ENCODE measurements around the gene HDHD5.
A peak's percentile ranks its signal among the peaks of the same experiment; 100 is the strongest.

The HDHD5 gene

DNA sequence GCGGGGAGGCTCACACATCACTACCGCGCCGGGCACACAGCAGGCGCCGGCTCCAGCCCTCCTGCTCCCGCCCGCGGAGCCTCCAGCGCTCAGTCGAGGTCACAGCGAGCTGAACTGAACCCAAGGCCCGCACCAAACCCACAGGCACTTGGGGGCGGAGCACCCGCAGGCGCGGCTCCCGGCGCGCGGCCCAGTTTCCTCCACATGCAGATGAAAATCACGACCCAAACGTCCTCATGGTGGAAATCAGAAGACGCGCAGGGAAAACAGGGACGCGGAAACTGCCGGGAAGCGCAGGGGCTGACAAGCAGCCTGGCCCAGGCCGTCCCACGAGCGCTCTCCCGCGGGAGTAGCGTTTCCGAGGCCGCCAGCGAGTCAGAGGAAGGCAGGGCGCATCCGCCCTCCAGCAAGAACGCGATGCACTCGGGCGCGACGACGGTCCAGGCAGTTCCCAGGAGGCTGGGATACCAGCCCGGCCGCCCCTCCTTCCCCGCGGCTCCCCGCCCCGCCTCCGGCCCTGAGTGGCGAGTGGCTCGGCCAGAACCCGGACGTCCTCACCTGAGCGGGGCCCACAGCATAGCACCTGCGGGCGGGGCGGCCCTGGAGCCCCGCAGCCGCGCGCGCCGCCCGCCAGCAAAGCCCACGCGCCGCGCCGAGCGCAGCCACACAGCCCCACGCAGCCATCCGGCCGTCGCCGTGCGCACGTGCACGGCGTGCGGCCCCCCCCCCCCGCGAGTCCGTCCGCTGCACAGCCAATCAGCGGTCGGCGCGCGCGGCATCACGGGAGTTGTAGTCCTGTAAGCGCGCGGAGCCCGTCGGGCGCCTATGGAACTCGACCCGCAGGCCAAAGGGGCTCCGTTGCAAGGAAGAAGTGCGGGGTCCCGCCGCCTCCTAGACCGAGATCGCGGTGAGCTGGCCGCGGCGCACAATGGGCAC is at the start of gene HDHD5:
Gene HDHD5 (minus strand): TSS at position 710 of the 936 bp plus-strand sequence. CDS start 26 bp downstream, at position 684.
- peak; percentile 95 for DNase-seq

DNA sequence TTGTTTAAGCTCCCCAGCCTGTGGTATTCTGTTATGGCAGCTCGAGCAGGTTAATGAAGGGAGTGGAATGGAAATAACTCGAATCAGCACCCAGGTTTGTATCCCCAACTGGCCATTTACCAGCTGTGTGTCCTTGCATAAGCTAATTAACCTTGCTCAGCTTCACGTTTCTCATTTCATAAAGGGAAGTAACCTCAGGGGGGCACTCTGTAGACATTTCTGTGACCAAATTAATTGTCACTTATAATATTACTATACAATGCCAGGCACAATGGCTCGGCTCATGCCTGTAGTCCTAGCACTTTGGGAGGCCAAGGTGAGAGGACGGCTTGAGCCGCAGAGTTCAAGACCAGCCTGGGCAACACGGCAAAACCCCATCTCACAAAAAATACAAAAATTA is 46.4 kb upstream of the HDHD5 start:
- DNase-seq, result peak; percentile 8

DNA sequence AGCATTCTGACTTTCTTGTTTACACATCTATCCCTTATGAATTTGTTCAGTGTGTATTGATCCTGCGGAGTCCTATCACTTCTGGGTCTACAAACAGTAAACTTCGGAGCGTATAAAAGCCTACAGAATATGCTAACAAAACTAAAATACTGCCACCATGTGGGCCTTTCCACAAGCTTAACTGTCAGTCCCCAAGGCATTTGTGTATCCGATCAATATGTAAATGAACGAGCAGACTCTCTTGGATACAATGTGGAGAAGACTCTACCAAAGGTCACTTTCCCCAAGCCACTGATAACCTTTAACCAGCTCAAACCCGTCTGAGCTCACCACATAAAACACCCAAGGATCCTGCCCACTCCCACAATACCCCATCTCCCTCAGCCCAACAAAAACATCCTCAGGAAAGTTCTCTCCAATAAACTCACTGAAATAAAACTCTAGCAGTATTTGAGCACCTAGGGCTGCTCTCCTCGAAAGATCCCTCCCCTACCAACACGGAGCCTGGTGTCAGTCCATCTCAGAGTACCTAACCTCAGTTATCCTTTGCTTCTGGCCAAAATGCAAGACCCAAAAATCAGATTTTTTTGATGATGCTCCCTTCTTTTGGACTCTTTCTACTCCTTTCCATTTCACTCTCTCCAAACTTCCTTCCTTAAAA is 42.3 kb upstream of the HDHD5 start:
- no peak for DNase-seq

DNA sequence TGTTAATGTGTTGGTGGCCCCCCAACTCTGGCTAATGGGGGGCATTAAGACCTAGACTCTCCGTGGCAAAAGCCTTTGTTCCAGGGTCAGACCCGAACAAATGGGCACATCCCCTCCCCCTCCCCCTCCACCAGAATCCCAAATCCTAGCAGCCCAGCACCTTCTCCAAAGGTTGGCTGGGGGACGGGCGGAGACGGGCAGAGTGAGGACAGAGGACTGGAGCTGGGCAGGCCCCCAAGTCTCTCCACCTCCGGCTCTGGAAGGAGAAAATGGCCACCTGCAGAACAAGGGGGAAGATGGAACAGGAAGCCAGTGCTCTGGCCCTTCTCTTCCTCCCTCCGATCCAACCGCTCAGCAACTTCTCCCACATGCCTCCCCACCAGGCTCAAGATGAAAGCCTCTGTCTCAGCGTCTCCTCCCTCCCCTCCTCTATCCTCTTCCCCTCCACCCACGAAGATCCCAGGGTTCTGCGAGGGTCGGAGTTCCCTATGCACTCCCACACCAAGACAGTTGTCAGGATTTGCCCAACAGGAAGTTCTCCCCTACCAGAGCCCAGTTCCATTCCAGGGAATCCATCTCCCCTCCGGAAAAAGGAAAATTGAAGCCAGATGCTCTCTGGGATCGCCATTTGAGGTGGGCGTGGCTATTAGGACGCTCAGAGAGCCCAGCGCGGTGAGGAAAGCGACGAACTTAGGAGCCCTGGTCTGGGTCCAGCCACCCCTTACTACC is 40.1 kb upstream of the HDHD5 start:
- DNase-seq, result no peak

DNA sequence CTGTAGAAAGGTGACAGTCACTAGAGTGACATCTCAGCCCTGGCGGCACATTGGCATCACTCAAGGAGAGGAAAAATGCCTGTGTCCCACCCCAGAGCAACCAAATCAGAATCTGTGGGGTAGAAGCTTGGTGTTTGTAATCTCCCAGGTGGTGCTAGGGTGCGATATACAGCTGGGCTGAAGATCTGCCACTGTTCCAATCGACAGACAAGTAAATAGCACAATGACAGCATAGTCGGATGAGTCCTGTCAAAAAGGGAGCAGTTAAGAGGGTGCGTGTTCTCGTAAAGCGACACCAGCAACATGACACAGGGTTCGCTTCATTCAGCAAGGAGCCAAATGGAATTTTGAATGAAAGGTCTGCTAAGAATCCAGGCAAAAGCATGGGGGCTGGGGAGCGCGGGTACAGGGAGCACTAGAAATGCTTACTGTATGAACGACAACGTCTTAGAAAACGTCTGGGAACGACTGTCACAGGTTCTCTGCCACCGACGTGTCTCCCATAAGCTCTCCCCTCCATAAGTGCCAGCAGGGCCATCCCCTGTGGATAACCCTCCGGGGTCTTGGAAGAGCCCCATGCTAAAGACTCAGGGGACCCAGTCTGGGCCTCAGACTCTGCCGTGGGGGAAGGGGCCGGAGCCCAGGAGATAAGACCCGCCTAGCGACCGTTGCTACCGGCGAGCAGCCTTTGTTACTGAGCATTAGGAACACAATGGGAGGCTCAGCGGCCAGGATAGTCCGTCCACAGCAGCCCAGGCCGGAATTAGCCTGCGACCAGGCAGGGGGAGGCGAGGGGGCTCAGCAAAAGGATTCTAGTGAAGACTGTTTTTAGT is 39.3 kb upstream of the HDHD5 start:
- no peak for DNase-seq

DNA sequence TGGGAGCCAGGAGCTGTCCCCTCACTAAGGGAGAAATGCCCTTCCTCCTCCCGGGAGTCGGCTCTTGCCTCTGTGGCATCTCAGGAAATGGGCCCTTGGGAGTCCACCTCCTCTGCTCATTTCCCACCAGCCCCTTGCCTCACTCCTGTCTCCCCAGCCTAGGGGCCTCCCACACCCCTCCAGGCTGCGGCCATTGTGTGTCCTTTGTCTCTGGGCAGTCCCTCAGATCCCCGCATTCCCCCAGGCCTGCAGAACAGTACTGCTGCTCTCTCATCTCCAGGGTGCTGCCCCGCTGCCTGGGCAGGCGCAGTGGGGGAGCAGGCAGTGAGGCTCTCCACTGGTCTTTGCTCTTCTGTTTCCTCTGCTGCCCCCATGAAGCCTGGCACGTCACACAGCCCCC is 35.1 kb upstream of the HDHD5 start:
- no peak for DNase-seq

DNA sequence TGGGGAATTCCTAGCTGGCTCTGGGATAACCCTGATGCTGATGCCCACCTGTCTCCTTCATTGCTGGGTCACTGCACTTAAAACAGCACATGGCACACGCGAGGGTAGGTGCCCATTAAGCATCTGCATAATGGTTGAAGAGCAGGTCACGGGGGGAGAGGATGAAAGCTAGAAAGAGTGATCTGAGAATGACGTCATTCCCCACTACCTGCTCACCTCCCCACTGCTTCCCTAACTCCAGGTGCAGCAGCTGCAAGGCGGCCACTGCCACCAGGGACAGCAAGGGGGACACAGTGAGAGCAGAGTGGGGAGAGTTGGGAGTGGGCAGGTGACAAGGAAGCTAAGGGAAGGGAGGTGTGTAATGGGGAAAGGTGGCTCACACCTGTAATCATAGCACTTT is 33.1 kb upstream of the HDHD5 start:
- no peak for DNase-seq

DNA sequence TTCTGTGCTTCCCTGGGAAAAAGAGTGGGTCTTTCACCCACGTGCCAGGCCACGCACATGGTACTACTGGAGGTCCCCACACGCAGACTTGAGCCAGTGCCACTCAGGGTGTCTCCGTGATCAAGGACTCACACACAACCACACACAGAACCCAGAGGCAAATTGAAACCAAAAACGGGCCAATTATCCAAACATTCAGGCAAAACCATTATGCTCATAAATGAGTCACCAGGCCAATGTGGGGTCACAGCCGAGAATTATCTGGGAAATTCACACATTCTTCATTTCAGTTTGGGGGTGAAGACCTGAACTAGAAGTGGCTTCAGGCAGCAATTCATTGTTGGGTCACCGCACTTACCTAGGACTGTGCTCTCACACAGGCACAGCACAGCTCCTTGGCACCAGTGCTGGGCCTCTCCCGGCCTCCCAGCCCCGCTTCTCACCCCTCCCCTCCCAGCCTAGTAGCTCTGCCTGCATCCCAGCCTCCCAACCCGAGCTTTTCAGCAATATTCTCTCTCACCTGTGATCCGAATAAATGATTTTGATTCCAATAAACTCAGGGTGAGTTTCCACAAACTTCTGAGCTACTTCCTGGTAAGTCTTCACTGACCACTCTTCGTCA is 32.2 kb upstream of the HDHD5 start:
- DNase-seq, result no peak

DNA sequence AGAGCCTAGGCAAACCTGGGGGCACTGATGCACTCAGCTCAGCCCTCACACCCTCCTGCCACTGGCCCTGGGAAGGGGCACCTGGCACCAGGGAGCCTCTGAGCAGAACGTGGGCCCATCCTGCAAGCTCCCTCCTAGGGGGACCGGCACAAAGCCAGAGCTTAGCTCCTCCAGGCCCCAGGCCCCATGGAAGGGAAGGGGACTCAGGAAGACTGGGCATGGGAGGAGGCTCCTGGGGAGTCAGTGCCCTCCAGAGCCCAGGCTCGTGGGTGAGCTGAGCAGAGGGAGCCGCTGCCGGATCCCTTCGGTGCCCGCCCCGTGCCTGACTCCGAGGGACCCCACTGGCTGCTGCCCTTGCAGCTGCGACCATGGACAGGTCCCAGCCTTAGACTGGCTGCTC is 31.6 kb upstream of the HDHD5 start:
- no peak for DNase-seq

DNA sequence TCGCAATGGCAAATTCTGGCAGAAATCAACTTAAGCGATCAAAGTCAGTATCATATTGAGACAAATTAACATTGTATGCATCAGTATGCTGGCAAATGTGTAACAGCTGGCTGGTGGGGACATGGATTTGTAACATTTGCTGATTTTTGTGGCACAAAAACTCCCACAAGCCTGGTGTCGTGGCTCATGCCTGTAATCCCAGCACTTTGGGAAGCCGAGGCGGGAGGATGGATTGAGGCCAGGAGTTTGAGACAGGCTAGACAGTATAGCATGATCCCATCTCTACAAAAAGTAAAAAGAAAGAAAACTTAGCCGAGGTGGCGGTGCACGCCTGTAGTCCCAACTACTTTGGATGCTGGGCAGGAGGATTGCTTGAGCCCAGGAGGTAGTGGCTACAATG is 17.6 kb upstream of the HDHD5 start:
- DNase-seq, result no peak

DNA sequence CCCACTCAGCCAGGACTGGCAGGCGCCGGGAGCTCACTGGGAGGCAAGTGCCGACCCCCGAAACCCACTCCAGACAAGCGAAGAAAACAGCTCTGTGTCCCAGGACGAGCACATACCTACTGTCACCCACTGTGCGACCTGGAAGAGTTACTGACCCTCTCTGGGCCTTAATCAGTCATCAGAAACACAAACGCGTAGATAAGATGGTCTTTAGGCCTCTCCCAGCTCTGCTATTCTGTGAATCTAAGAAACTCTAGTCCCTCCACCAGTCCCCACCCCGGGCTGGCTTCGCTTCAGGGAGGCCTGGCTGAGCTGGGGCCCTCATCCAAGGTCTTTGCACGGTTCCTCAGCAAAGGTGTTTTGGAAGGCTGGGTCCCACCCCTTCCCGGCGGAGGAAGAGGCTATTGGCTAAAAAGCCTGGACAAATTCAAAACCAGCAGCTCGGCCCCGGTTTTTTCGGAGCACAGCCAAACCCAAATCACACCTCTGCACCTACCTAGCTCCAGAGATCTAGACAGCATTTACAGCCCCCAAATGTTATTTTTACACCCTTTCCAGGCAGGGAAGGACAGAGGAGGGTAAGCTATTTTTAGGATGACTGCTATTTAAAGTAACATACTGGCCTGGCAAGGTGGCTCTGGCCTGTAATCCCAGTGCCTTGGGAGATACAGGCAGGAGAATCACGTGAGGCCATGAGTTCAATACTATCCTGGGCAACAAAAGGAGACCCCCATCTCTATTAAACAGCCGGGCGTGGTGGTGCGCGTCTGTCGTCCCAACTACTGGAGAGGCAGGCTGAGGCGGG is 13.2 kb upstream of the HDHD5 start:
- DNase-seq, result no peak

DNA sequence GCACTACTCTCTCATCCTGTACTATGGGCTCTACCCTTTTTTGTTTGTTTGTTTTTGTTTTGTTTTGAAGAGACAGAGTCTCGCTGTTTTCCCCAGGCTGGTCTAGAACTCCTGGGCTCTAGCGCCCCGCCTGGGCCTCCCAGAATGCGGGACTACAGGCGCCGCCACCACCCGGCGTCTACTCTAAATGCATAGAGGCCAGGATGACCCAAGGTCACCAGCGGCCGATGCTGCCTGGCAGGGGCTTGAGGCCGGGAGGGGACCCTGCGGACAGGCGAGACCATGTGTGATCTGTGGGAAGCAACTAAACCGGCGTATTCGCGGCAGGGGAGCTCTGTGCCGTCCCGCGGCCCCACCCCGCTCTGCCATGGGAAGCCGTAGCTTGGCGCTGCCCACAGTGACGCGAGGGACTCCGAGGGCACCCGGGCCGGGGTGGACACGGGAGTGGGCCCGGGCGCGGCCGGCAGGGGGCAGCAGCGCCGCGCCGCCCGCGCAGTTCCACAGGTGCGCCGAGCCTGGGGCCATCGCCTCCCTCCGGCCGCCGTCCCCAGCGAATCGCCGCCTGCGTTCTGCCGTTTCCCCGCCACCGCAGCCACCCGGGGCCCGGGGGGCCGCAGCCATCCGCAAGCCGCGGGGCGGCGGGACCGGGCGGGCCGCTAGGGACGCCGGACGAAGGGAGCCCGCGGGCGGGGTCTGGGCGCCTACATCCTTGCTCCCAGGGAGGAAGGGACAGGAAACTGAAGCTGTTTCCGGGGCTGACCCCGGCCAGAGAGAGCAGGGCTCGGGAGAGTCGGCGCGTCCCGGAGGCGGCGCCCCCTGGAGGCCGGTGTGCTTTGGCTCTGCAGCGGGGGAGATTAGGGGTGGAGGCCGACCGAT is 12.3 kb upstream of the HDHD5 start:
- DNase-seq, result peak; percentile 83

DNA sequence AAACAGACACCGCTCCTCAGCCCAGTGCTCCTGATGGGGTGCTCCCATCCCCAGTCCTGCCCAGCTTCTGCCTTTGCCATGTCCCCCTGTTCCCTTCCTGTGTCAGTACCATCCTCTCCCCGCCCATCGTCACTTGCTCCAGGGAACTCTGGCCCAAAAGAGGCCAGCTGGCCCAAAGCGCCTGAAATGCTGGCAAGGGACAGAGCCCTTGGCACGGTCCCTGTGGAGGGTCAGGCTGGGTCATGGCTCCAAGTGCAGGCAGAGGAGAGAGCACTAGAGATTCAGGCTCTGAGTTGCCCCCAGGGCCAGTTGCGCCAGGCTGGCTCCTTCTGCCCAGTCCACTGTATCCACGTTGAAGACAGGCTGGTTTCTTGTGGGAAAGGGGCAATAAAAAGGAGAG is 8.4 kb upstream of the HDHD5 start:
- no peak for DNase-seq

DNA sequence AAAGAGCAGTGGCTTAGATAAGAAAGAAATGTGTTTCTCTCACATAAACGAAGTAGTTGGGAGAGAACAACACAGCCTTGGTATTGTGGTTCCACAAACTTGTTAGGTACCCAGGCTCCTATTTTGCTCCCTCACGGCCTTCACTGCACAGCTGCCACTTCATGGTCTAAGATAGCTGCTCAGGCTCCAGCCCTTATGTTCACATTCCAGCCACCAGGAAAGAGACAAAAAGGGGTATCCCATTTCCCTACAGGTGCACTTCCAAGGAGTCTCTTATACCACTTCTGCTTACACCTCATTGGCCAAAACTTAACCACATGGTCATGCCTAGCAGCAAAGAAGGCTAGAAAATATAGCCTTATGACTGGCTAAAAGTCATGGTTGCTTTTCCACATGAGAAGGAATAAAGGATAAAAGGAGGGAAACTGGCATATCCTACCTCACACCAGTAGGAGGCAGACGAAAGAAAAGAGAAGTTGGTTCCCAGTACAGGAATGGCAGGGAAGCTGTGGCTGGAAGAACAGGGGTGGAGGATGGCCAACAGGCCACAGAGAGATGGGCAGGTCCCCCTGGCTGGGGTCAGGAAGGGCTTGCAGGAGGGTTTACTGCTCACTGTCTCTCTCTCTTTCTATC is 5.4 kb upstream of the HDHD5 start:
- no peak for DNase-seq

DNA sequence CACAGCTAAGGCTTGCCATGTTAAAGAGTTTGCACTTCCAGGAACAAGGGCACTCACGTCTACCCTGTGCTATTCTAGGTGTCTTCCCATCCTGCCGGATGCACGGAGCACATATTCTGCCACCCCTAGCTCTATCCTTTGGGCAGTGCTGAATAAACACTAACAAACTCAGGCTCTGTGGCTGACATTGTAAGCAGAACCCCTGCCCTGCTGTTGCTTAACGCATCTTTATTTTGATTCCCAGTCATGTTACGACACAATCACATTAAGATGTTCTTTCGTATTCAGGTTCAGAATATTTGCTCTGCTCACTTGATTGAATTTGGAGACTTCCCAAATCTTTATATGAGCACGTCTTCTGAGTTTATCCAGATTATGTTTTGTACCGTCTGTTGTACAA is 3.7 kb upstream of the HDHD5 start:
- DNase-seq, result no peak

DNA sequence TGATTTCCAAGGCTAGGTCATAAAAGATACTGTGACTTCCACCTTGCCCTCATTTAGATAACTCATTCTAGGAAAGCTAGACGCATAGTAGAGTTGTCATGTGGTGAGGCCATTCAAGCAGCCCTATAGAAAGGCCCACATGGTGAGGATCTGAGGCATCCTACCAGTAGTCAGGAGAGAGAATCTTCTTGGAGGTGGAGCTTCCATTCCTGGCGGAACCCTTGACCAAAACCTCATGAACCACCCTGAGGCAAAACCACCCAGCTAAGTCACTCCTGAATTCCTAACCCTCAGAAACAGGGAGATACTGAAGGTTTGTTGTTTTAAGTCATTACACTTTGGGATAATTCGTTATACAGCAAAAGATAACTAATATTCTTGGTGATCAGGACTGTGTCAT is 2.9 kb upstream of the HDHD5 start:
- no peak for DNase-seq

DNA sequence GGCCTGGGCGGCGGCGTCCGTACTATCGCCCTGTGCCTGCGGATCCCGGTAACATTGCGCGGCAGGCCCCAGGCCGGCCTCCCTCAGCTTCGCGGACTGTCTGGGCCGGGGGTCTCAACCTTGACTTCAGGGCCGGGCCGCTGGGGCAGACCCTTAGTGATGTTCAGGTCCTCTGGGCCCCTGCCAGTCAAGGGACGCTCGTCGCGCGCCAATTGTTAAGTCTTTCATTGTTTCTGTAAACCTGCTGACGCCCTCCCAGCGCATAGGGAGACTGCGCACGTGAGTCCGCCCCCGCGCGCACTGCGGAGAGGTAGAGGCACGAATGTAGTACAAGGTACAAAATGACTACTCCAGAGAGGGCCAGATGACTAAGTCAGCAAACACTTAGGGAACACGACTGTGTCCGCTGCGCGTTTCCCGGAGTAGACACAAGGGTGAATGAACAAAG is 451 bp upstream of the HDHD5 start:
- peak; percentile 56 for DNase-seq

DNA sequence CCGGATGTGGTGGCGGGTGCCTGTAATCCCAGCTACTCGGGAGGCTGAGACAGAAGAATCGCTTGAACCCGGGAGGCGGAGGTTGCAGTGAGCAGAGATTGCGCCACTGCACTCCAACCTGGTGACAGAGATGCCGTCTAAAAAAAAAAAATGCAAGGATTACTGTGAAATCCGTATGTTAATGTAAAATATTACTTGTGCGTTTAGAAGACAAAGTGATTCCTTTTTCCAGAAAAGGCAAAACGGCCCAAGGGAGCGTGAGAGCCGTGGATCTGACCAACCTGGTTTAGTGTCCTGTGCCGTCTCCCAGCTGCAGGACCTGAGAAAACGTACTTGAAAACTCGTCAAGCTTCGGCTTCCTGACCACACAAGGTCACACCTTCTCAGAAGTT is 905 bp downstream of the HDHD5 start:
- DNase-seq, result no peak

DNA sequence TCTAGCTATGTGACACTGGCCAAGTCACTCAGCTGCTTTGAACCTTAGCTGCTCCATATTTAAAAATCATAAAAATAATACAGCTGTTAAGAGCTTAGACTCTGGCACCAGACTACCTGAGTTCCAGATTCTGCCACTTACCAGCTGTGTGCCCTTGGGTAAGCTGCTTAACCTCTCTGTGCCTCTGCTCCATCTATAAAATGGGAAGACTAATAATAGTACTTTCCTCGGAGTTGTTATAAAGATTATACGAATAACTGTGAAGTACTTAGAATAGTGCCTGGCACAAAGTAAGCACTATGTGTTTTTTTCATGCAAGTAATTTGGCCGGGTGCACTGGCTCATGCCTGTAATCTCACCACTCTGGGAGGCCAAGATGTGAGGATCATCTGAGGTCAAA is 1.4 kb downstream of the HDHD5 start:
- DNase-seq, result no peak

DNA sequence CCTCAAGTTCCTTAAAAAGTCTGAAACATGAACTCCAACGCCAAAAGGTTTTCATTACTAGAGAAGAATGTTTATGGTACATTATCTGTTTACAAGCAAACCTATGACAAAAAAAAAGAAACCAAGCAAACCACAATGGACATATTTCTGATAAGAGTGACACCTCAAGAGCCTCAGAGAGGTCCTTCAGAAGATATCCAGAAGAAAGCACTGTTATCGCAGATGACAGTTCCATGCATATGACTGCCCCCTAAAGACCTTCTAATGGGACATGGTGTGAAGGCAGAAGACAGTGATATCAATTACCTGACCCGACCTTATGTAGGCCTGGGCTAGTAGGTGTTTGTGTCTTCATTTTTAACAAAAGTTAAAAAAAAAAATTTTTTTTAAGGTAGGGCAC is 3.1 kb downstream of the HDHD5 start:
- no peak for DNase-seq

All from CD4-positive, alpha-beta T cell treated with Interleukin-6 for 4 hours (primary cell).